SKM-1 treated with dmso at 0.1 percent for 144 hours (cell line): ENCODE measurements around the gene KHNYN.
A peak's percentile ranks its signal among the peaks of the same experiment; 100 is the strongest.
"Not testable (repeated sequence)": the region's sequence is repeated elsewhere in the genome, so short reads cannot be mapped to it uniquely, and the experiment has no call there.

ENCODE experiments used
- DNase-seq: peaks from one replicate; lab custom pipeline; 2025; ENCODE audit not compliant: unreplicated experiment; lab: John Stamatoyannopoulos, UW

The KHNYN gene

GRCh38 chr14:24429395-24430142 lies at the start of gene KHNYN, which contains the start of gene CBLN3:
Gene KHNYN (plus strand): TSS chr14:24429954. CDS start chr14:24430731, 777 bp downstream.
Gene CBLN3 (minus strand): TSS chr14:24429668. CDS start chr14:24429054, 614 bp downstream.
- DNase-seq, result peak; percentile 68

- no peak for DNase-seq
These were observed 48.2 kb upstream of the KHNYN start for GRCh38 chr14:24381363-24382063.

GRCh38 chr14:24382064-24382371 lies 47.7 kb upstream of the KHNYN start:
- no peak for DNase-seq

GRCh38 chr14:24384169-24384568 lies 45.6 kb upstream of the KHNYN start:
- DNase-seq, result no peak

GRCh38 chr14:24385524-24385923 lies 44.2 kb upstream of the KHNYN start:
- no peak for DNase-seq

GRCh38 chr14:24387009-24387345 lies 42.8 kb upstream of the KHNYN start:
- no peak for DNase-seq

- not testable (repeated sequence) for DNase-seq
These were observed 42.2 kb upstream of the KHNYN start for GRCh38 chr14:24387579-24387978.

GRCh38 chr14:24388474-24389179 lies 41.1 kb upstream of the KHNYN start:
- no peak for DNase-seq

GRCh38 chr14:24389226-24389848 lies 40.4 kb upstream of the KHNYN start:
- DNase-seq, result no peak

- DNase-seq, result no peak
These were observed 38.9 kb upstream of the KHNYN start for GRCh38 chr14:24390701-24391468.

GRCh38 chr14:24392325-24393091 lies 37.2 kb upstream of the KHNYN start:
- no peak for DNase-seq

GRCh38 chr14:24394275-24394674 lies 35.5 kb upstream of the KHNYN start:
- no peak for DNase-seq

- peak; percentile 47 for DNase-seq
These were observed 33.9 kb upstream of the KHNYN start for GRCh38 chr14:24395609-24396582.

GRCh38 chr14:24397639-24398292 lies 32.0 kb upstream of the KHNYN start:
- no peak for DNase-seq

- DNase-seq, result no peak
These were observed 31.5 kb upstream of the KHNYN start for GRCh38 chr14:24398293-24398652.

- no peak for DNase-seq
These were observed 30.9 kb upstream of the KHNYN start, which contains the start of gene NYNRIN for GRCh38 chr14:24398653-24399446. Gene NYNRIN (plus strand): TSS chr14:24399003. CDS start chr14:24399247, 244 bp downstream.

GRCh38 chr14:24399447-24399822 lies 30.3 kb upstream of the KHNYN start:
- DNase-seq, result no peak
